ENCODE results near the gene DNAI4.
A peak's percentile ranks its signal among the peaks of the same experiment; 100 is the strongest.
"Not testable (repeated sequence)": the region's sequence is repeated elsewhere in the genome, so short reads cannot be mapped to it uniquely, and the experiment has no call there.

Gene DNAI4

GRCh38 chr1:66831529-66832239 lies 93.0 kb downstream of the DNAI4 start:
- Mint-ChIP-seq H3K4me3 (no peak overlapping the region), H3K27ac (no peak overlapping the region), H3K4me1 (ENCODE audit: low read depth) (no peaks in the 10 kb centered on the region), H3K27me3 (no peaks in the 10 kb centered on the region), H3K36me3 (ENCODE audit: low read depth) (no peaks in the 10 kb centered on the region), H3K9me3 (no peaks in the 10 kb centered on the region)

- H3K4me3 Mint-ChIP-seq = no peak overlapping the region
- no peak overlapping the region for H3K27ac Mint-ChIP-seq
- no peaks in the 10 kb centered on the region for H3K4me1 Mint-ChIP-seq (ENCODE audit: low read depth)
Measured at GRCh38 chr1:66824771-66825170, 99.9 kb downstream of the DNAI4 start.

GRCh38 chr1:66809736-66810326 lies 114.8 kb downstream of the DNAI4 start:
- Mint-ChIP-seq H3K36me3 (ENCODE audit: low read depth) (no peaks in the 10 kb centered on the region), H3K9me3 (no peaks in the 10 kb centered on the region), H3K27me3 (no peaks in the 10 kb centered on the region), H3K27ac (no peak overlapping the region), H3K4me3 (no peak overlapping the region), H3K4me1 (ENCODE audit: low read depth) (no peaks in the 10 kb centered on the region)

More at GRCh38 chr1:66824771-66825170, 99.9 kb downstream of the DNAI4 start:
- no peaks in the 10 kb centered on the region for H3K9me3 Mint-ChIP-seq
- no peaks in the 10 kb centered on the region for H3K27me3 Mint-ChIP-seq
- H3K36me3 Mint-ChIP-seq (ENCODE audit: low read depth) = no peaks in the 10 kb centered on the region

GRCh38 chr1:66809245-66809644 lies 115.4 kb downstream of the DNAI4 start:
- Mint-ChIP-seq H3K36me3 (ENCODE audit: low read depth) (no peaks in the 10 kb centered on the region), H3K4me3 (no peak overlapping the region), H3K27me3 (no peaks in the 10 kb centered on the region), H3K27ac (no peak overlapping the region), H3K9me3 (no peaks in the 10 kb centered on the region), H3K4me1 (ENCODE audit: low read depth) (no peaks in the 10 kb centered on the region)

GRCh38 chr1:66795839-66796238 lies 128.8 kb downstream of the DNAI4 start:
- not testable (repeated sequence) for H3K4me1 Mint-ChIP-seq (ENCODE audit: low read depth); H3K9me3 Mint-ChIP-seq; H3K27me3 Mint-ChIP-seq

GRCh38 chr1:66791621-66792610 lies 132.7 kb downstream of the DNAI4 start:
- H3K36me3 Mint-ChIP-seq (ENCODE audit: low read depth) = no peaks in the 10 kb centered on the region
- H3K27ac Mint-ChIP-seq = no peak overlapping the region
- H3K4me1 Mint-ChIP-seq (ENCODE audit: low read depth) = peaks cover 22% of the 10 kb centered on the region

More at GRCh38 chr1:66795839-66796238, 128.8 kb downstream of the DNAI4 start:
- not testable (repeated sequence) for H3K27ac Mint-ChIP-seq; H3K36me3 Mint-ChIP-seq (ENCODE audit: low read depth); H3K4me3 Mint-ChIP-seq

GRCh38 chr1:66788231-66788939 lies 136.3 kb downstream of the DNAI4 start:
- Mint-ChIP-seq H3K9me3 (no peaks in the 10 kb centered on the region), H3K27me3 (no peaks in the 10 kb centered on the region), H3K4me3 (peak overlapping the region; percentile 73), H3K4me1 (ENCODE audit: low read depth) (peaks cover 27% of the 10 kb centered on the region), H3K27ac (peak overlapping the region; percentile 80), H3K36me3 (ENCODE audit: low read depth) (no peaks in the 10 kb centered on the region)

More at GRCh38 chr1:66791621-66792610, 132.7 kb downstream of the DNAI4 start:
- H3K27me3 Mint-ChIP-seq = no peaks in the 10 kb centered on the region
- no peak overlapping the region for H3K4me3 Mint-ChIP-seq
- H3K9me3 Mint-ChIP-seq = no peaks in the 10 kb centered on the region

GRCh38 chr1:66787641-66788040 lies 137.0 kb downstream of the DNAI4 start:
- Mint-ChIP-seq H3K27me3 (no peaks in the 10 kb centered on the region), H3K9me3 (no peaks in the 10 kb centered on the region), H3K4me3 (peak overlapping the region; percentile 73), H3K4me1 (ENCODE audit: low read depth) (peaks cover 27% of the 10 kb centered on the region), H3K36me3 (ENCODE audit: low read depth) (no peaks in the 10 kb centered on the region), H3K27ac (peak overlapping the region; percentile 29)

GRCh38 chr1:66785800-66786199 lies 138.9 kb downstream of the DNAI4 start:
- H3K27me3 Mint-ChIP-seq; H3K4me3 Mint-ChIP-seq; H3K27ac Mint-ChIP-seq; H3K9me3 Mint-ChIP-seq; H3K36me3 Mint-ChIP-seq (ENCODE audit: low read depth): not testable (repeated sequence)
- peaks cover 27% of the 10 kb centered on the region for H3K4me1 Mint-ChIP-seq (ENCODE audit: low read depth)

GRCh38 chr1:66779475-66780078 lies 145.1 kb downstream of the DNAI4 start:
- Mint-ChIP-seq H3K4me1 (ENCODE audit: low read depth) (no peaks in the 10 kb centered on the region), H3K9me3 (no peaks in the 10 kb centered on the region), H3K36me3 (ENCODE audit: low read depth) (no peaks in the 10 kb centered on the region), H3K27ac (no peak overlapping the region), H3K27me3 (no peaks in the 10 kb centered on the region), H3K4me3 (no peak overlapping the region)

- Mint-ChIP-seq H3K27ac (no peak overlapping the region), H3K9me3 (no peaks in the 10 kb centered on the region), H3K4me1 (ENCODE audit: low read depth) (no peaks in the 10 kb centered on the region), H3K27me3 (no peaks in the 10 kb centered on the region), H3K36me3 (ENCODE audit: low read depth) (no peaks in the 10 kb centered on the region), H3K4me3 (no peak overlapping the region)
Measured at GRCh38 chr1:66778969-66779368, 145.7 kb downstream of the DNAI4 start.

GRCh38 chr1:66778266-66778665 lies 146.4 kb downstream of the DNAI4 start:
- H3K27ac Mint-ChIP-seq = no peak overlapping the region
- no peaks in the 10 kb centered on the region for H3K27me3 Mint-ChIP-seq

GRCh38 chr1:66777831-66778230 lies 146.8 kb downstream of the DNAI4 start:
- H3K27ac Mint-ChIP-seq = no peak overlapping the region
- H3K9me3 Mint-ChIP-seq = no peaks in the 10 kb centered on the region
- no peaks in the 10 kb centered on the region for H3K27me3 Mint-ChIP-seq
- H3K4me3 Mint-ChIP-seq = no peak overlapping the region
- H3K36me3 Mint-ChIP-seq (ENCODE audit: low read depth) = no peaks in the 10 kb centered on the region
- H3K4me1 Mint-ChIP-seq (ENCODE audit: low read depth) = no peaks in the 10 kb centered on the region

More at GRCh38 chr1:66778266-66778665, 146.4 kb downstream of the DNAI4 start:
- Mint-ChIP-seq H3K4me3 (no peak overlapping the region), H3K4me1 (ENCODE audit: low read depth) (no peaks in the 10 kb centered on the region), H3K36me3 (ENCODE audit: low read depth) (no peaks in the 10 kb centered on the region), H3K9me3 (no peaks in the 10 kb centered on the region)

GRCh38 chr1:66775646-66776045 lies 149.0 kb downstream of the DNAI4 start:
- Mint-ChIP-seq H3K27ac (no peak overlapping the region), H3K36me3 (ENCODE audit: low read depth) (no peaks in the 10 kb centered on the region), H3K4me1 (ENCODE audit: low read depth) (peaks cover 6% of the 10 kb centered on the region), H3K4me3 (no peak overlapping the region), H3K9me3 (no peaks in the 10 kb centered on the region), H3K27me3 (no peaks in the 10 kb centered on the region)

All from stimulated activated naive CD8-positive, alpha-beta T cell treated with anti-CD3 and anti-CD28 coated beads, Interleukin-15, Interleukin-2, amounts not matched to agents 100 ng/mL and 50 ng/mL, for 24 hours (primary cell).